HFF-Myc (cell line): ENCODE measurements around the gene RNF157.

ENCODE experiments used
- DNase-seq: peaks from one replicate; pipeline ENCODE4 v3.0.0-alpha.2; 2011; ENCODE audit warnings: low read depth; ENCODE audit errors: extremely low read depth
- H3K4me3 ChIP-seq: replicated peaks from 2 replicates; pipeline ENCODE4 v1.5.1; 2011; ENCODE audit warnings: low read depth, mild to moderate bottlenecking, control low read depth, low read length
- CTCF ChIP-seq: IDR thresholded peaks from 2 replicates; pipeline ENCODE4 v1.5.1; 2012; ENCODE audit warnings: mild to moderate bottlenecking, low read depth, low read length, control low read depth; ENCODE audit errors: missing control alignments

Gene RNF157

DNA sequence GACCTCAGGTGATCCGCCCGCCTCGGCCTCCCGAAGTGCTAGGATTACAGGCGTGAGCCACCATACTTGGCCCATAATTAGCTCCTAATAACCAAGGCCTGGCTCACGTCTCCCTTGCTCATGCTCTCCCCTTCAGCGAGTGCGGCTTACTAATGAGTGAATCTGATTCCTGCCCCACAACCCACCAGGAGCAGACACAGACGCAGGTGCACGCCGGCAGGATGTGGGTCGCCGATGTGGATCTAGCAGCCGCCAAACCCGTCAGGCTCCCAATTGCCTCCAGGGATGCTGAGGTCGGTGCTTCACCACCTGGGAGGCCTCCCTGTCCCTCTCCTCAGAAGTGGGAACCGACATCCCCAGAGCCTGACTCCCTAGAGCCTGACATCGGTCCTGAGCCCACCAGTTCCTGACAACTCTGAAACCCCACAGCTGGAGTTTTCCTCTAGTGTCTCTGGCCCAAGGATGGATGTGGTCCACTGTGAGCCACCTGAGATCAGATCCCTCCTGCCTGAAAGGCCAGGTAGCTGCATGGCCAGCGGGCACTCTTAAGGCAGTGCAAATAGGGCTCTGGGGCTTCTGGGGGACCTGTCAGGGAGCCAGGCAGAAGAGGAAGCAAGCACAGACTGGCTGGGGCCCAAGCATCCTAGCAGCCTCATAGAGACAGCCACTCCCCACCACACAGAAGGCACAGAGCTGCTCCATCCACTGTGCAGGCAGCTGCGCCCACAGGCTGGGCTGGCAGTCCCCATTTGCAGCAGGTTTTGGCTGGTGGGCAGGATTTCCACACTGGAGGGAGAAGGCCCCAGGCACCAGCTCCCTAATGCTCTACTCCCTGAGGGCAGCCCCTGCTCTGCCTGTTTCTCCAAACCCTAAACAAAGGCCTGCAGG, 147.5 kb downstream of the RNF157 start:
- no peak for TF ChIP-seq CTCF
- DNase-seq = no peak
- H3K4me3 ChIP-seq = no peak overlapping the region
